GM19455 (cell line): ENCODE results near the gene SIGLEC11.
A peak's percentile ranks its signal among the peaks of the same experiment; 100 is the strongest.
"Not testable (repeated sequence)": the region's sequence is repeated elsewhere in the genome, so short reads cannot be mapped to it uniquely, and the experiment has no call there.

Source experiments
- ATAC-seq: cut with Tn5 transposase; IDR thresholded peaks from one replicate; pipeline ENCODE4 v1.9.1; 2021; ENCODE audit not compliant: unreplicated experiment

SIGLEC11 gene

DNA sequence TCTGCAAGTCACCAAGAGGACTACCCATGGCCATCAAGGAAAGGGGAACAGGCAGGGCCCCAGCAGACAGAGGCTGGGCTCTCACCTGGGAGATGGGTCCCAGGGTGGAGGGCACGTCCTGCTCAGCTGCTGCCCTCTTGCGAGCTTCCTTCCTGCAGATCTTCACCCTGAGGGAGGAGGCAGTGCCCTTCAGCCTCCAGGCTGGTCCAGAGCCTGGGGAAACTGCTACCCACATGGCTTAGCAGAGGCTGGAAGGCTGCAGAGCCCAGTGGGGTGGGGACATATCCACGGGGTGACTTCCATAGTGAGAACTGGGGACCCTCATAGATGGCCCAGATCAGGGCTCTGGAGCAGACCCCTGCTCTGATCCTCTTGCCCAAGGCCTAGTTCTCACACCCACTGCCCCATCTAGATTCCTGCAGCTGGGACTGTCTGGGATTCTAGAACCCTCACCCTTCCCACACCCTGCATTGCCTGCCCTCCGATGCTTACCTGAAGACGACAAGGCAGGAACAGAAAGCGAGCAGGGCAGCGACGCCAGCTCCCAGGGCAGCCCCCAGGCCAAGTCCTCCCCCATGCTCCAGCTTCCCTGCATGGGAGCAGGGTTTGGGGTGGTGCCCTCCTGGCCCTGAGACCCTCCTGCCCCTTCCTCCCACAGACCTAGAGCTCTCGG is 9.0 kb downstream of the SIGLEC11 start:
- ATAC-seq = no peak

DNA sequence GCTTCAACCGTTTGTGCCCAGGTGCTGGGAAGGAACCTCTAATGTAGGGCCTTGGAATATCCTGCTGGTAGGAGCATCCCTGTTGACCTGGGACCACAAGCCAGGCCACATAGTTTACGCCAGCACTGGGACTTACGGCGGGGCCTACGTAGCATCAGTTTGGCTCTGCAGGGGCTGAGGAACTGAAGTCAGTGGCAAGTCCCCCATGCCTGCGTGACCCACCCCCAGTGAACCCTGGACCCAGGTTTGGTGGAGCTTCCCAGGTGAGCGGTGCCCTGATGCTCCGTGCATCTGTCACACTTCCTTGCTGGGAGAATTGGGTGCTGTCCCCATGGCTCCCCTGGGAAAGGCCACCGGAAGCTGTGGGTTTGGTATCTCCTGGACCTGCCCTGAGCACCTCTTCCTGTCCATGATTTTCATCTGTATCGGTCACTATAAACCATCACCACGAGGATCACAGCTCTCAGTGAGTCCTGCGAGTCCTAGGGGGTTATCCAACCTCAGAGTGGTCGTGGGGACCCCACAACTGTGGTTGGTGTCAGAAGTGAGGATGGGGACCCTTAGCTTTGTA is 9.9 kb downstream of the SIGLEC11 start:
- ATAC-seq = no peak

DNA sequence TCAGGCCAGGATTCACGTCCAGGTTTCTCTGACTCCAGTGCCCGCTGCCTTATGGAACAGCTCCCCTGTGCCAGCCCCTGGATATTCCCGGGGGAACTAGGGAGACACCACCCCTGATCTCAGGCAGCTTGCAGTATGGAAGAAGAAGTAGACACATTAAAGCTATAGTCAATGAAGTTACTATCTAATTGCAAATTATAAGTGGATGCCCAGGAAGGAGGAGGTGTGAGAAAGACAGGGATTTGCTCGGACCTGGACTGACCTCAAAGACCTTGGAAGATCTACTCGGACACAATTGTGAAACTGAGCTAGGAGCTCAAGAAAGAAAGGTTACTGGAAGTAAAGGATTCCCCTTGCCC is 10.4 kb downstream of the SIGLEC11 start:
- no peak for ATAC-seq

DNA sequence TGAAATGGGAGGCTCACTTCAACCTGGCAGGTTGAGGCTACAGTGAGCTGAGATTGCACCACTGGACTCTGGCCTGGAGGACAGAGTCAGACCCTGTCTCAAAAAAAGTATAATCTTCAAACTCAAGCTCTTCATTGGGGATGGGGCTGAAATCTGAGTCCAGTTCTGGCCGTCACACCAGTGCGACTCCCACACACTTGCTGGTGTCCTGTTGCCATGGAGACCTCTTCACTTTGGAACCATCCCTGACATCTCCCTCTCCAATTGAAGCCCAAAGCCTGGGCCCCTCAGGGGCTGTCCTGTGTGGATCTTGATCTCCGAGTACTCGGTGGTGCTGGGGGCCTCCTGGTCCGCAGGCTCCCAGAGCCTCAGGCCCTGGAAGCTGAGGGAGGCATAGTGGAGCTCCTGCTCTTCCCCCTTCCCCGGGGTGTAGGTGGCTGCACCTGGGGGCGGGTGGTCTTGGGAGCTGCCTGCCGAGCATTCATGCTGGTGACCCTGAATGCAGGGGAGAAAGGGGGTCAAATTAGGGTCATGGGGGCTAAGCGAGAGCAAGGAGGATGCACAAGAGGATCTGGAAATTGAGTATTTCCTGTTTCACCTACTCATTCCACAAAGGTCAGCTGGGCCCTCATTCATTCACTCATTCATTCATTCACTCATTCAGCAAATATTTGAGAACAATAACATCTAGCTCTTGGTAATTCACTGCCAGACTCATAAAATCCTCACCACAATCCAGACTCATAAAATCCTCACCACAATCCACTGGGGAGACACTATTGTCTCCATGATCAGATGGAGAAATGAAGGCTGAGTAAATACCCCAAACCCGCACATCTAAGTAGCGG is 11.0 kb downstream of the SIGLEC11 start:
- no peak for ATAC-seq

DNA sequence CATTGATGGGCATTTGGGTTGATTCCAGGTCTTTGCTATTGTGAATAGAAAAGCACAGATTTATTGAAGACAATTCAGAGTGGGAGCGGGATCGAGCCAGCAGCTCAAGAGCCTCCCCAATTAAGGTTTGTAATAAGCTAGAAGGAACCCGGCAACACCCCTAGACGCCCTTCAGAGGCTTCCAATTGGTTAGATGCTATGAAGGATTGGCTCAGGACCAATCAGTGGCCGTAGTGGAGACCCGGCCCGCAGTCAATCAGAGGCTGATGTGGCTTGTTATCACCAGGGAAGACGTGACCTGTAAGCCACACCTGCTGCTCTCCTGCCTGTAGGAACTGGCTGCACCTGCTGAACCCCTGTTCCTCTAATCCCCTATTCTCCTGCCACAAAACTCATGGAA is 14.6 kb downstream of the SIGLEC11 start:
- ATAC-seq = no peak

DNA sequence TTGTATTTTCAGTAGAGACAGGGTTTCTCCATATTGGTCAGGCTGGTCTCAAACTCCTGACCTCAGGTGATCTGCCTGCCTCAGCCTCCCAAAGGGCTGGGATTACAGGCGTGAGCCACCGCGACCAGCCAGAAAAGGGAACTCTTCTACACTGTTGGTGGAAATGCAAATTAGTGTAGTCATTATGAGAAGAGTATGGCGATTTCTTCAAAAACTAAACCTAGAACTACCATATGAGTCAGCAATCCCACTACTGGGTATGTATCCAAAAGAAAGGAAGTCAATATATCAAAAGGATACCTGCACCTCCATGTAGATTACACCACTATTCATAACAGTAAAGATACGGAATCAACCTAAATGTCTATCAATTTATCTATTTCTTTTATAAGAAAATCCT is 16.4 kb downstream of the SIGLEC11 start:
- not testable (repeated sequence) for ATAC-seq

DNA sequence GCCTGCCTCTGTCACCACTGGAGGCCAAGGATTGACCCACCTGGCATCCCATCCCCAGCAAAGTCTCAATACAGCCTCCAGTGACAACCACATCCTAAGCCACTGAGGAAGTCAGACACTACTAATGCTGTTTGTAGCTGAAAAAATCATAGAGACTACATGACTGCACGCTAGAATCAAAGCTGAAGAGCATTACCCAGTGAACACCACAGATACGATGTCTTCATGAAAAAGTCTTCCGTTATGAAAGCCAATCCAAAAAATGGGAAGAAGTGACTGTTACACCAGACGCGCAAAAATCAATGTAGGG is 20.5 kb downstream of the SIGLEC11 start:
- ATAC-seq = no peak

DNA sequence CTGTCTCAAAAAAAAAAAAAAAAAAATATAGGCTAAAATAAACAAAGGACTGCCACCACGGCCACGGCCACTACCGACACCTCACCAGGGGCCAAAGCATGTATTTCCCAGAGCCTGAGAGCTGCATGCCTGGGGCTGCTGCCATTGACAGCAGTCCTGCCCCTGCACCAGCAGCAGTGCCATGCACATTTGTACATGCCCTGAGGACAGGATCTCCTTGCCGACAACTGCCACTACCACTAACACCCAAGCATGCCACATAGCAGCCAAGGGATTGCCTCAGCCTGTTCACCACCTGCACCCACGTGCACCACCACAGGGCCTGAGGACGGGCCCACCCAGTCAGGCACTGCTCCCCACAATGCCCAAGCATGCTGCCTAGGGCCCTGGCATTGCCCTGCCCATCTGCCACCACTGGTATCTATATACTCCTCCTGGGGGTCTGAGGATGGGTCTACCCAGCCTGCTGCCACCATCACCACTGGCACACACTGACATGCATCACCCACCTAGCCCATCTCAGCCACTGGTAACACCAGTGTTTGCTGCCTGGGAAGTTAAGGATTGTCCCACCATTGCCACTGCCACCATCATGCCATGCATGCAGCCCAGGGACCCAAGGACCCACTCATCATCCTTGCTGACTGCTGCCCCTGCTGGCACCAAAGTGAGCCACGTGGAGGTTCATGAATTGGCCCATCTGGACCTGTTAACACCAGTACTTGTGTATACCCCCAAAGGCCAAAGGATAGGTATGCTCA is 21.1 kb downstream of the SIGLEC11 start:
- ATAC-seq = no peak

DNA sequence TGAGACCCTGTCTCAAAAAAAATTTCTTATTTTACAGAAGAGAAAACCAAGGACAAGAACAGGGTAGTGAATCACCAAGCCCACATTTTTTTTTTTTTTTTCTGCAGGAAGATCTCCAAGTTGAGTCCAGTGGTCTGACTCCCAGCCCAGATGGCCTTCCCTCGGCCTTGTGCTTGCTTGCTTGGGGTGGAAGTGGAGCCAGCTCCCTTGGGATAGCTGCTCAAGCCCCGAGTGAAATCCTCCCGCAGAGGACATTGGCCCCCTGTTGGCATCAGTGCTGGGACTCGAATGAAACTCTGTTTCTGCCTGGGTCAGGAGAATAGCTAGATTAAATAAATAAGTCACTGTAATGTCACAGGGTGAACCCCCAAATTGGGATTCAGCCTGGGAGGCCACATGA is 22.3 kb downstream of the SIGLEC11 start:
- no peak for ATAC-seq

DNA sequence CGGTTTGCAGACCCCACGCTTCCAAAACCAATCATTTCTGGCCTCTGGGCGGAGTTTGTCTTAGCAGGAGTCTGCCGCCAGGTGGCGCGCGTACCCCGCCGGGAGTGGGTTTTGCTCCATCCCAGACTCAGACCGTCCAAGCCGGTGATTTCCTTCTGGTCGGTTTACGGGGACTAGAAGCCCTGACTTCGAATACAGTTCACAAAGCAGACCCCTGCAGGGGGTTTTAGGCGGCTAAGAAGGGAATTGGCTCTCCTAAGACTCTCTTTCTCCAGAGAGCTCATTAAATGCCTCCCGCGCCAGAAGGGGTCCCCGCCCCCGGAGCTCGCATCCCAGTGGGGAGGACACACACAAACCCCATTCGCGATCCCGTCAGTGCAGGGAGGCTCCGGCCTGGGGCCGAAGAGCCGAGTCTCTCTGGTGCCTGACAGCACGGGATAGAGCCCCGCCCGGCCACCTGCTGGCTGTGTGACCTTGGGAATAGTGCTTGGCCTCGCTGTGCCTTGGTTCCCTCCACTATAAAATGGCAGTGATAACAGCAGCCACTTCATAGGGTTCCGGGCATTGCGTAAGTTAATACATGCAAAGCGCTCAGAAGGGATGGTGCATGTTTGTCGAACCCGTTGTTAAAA is 23.1 kb downstream of the SIGLEC11 start:
- no peak for ATAC-seq

DNA sequence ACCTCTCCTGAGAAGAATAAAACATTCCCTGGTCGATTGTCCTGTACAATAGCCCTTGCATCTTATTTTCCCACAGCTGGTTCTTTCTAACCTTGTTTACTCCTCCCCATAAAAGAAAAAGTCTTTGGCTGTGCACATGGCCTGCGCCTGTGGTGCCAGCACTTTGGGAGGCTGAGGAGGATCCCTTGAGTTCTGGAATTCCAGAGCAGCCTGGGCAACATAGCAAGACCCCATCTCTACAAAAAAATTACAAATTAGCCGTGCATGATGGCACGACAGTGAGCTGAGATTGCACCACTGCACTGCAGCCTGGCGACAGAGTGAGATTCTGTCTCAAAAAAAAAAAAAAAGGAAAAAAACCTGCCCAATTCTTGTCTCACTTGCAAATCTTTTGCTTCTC is 24.4 kb downstream of the SIGLEC11 start:
- ATAC-seq = no peak

DNA sequence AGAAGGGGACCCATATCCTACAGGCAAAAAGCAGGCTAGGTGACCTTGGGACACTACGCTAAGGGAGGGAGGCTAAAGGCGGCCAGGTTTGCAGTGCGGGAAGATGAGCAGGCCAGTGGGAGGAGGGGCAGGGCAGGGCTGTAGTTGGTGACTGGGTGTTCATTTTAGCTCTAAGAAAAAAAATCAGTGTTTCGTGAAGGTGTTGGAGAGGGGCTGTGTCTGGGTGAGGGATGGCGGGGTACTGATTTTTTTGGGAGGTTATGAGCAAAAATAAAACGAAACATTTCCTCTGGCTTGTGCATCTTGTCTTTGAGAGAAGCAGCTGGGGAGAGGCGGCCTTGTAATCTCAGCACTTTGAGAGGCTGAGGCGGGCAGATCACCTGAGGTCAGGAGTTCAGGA is 27.3 kb downstream of the SIGLEC11 start:
- ATAC-seq = no peak

DNA sequence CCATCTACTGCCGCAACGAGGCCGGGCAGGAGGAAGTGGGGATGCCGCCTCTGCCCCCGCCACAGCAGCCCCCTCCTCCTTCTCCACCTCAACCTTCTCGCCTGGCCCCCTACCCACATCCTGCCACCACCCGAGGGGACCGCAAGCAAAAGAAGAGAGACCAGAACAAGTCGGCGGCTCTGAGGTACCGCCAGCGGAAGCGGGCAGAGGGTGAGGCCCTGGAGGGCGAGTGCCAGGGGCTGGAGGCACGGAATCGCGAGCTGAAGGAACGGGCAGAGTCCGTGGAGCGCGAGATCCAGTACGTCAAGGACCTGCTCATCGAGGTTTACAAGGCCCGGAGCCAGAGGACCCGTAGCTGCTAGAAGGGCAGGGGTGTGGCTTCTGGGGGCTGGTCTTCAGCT is 28.2 kb downstream of the SIGLEC11 start:
- ATAC-seq = no peak

DNA sequence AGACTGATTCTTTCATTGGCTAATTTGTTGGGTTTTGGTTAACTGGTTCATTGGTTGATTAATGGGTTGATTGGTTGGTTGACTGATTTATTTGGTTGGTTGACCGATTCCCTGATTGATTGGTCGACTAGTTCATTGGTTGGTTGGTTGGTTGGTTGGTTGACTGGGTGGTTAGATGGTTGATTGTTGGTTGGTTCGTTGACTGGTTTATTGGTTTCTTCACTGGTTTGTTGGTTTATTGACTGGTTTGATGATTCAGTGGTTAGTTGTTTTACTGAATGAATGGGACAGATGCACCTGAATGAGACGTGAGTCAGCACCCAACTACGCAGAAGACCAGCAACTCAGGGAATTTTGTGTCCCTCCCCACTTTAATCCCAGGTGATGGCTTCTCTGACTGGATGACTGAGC is 28.9 kb downstream of the SIGLEC11 start:
- ATAC-seq = no peak

DNA sequence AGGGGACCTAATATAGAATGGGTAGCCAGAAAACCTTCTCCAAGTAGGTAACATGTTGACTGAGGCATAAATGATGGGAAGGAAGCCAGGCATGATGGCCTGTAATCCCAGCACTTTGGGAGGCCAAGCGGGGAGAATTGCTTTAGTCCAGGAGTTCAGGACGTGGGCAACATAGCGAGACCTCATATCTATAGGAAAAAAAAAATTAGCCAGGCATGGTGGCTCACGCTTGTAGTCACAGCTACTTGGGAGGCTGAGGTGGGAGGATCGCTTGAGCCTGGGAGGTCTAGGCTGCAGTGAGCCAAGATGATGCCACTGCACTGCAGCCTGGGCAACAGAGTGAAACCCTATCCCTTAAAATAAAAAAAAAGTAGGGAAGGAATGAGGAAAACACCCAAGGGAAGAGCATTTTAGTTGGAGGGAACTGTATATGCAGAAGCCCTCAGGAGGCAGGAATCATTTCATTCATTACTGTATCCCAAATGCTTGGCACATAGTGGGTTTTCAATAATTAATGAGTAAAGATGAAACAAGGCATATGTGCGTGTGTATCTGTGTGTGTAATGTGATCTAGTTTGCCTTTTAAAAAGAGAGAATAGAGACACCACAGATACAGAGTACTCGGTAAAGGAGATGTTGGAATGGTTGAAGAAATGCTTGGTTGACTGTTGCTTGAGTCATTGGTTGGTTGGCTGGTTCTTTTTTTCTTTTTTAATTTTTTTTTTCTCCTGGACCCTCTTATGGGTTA is 29.5 kb downstream of the SIGLEC11 start:
- no peak for ATAC-seq

DNA sequence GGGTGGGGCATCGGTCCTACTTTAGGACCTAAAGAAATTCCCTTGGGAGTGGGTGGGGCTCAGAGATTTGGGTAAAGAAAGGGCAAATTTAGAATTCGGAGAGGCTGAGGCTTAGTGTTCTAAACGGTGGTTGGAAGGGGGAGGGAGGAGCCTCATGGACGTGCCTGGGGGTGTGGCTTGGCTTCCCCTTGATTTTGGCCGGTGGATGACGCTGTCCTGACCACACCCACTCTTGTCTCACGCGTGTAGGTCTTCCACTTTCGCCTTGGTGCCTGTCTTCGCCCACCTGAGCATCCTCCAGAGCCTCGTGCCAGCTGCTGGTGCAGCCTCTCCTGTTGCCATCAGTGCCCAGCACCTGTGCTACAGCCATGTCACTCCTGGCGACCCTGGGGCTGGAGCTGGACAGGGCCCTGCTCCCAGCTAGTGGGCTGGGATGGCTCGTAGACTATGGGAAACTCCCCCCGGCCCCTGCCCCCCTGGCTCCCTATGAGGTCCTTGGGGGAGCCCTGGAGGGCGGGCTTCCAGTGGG is 30.4 kb downstream of the SIGLEC11 start:
- no peak for ATAC-seq

DNA sequence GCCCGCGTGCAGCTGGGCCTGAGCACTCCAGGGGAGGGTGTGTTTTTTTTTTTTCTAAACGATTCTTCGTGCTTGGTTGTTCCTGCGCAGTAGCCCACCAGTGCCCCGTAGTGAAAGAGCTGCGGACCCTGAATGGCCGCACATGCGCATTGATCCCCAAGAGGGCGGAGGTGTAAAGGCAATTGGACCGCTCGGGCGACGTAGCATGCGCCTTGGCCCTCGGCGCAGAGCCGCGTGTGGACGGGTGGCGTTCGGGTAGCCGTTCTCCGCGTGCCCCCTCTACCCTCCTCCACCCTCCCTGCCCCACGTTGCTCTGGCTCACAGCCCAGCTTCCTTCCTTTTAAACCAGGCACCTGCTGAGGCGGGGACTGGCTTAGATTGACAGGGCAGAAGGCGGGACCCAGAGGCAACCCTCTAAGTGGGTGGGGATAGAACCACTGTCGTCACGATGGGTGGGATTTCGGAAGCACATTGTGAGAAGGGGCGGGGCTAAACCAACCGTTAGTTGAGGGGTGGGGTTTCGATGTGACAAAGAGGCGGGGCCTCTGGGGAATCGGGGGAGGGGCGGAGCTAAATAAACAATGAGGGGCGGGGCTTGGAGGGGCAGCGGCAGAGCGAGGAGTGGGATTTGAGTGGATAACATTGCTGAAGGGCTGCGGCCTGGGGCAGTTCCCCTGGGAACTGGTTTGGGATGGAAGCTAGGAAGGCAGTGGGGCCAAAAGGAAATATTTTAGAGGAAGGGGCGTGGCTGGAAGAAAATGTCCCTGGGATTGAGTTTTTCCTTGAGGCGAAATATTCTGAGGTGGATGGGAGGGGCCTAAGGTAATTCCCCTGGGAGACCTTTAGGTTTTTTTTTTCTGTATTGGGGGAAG is 31.1 kb downstream of the SIGLEC11 start:
- peak; percentile 59 for ATAC-seq

DNA sequence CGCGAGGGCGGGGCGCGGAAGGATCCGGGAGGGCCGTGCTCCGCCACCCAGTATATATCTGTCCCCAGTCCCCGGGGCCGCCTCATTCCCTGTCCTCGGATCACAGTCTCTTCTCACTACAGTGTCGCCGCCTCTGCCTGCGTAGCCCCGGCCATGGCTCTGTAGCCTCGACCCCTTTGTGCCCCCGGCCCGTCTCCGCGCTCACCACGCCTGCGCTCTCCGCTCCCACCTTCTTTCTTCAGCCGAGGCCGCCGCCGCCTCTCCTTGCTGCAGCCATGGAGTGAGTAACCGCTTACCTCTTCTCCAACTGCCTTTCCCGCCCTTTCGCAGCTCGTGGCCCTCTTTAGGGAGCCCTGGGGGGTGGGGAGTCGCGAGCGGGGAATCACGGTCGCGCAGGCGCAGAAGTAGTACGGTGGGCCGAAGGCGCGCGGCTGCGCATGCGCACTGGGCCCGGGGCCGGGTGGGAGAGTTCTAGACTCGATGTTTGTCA is 31.8 kb downstream of the SIGLEC11 start, which contains the start of the genes ATF5 and NUP62:
Gene ATF5, plus strand, starts transcription at position 85 of the 490 bp plus-strand sequence. CDS start 1,646 bp downstream, outside the sequence.
Gene NUP62, minus strand, starts transcription at position 384 of the 490 bp plus-strand sequence. CDS start 19,697 bp downstream, outside the sequence.
- ATAC-seq = peak; percentile 43
